ENCODE measurements around the gene SUPT20HL2.
"Not testable (repeated sequence)": the region's sequence is repeated elsewhere in the genome, so short reads cannot be mapped to it uniquely, and the experiment has no call there.

SUPT20HL2 gene

GRCh38 chrX:24314019-24314635 lies at the start of gene SUPT20HL2:
TSS of gene SUPT20HL2 (minus strand) at chrX:24314069. CDS start at chrX:24313315, 754 bp downstream.
- no peak within 1 kb of the TSS for H2AFZ ChIP-seq (ENCODE audit: low read depth, low read length)
- no peak within 1 kb of the TSS for H3K9ac ChIP-seq (ENCODE audit: low read length)
- TF ChIP-seq EZH2phosphoT487 (IDR thresholded peaks at IDR 0.05; ENCODE audit: low read depth) (no peak), CTCF (IDR thresholded peaks at IDR 0.05; ENCODE audit: low read depth, low read length) (no peak)

GRCh38 chrX:24362089-24362745 lies 48.3 kb upstream of the SUPT20HL2 start:
- H3K4me1 ChIP-seq (ENCODE audit: low read length); H3K27me3 ChIP-seq (ENCODE audit: low read depth, low read length); H2AFZ ChIP-seq (ENCODE audit: low read depth, low read length); H3K27ac ChIP-seq (ENCODE audit: low read length); H3K36me3 ChIP-seq (replicated peaks; ENCODE audit: low read depth, low read length); H3K79me2 ChIP-seq (ENCODE audit: low read length); H3K9ac ChIP-seq (ENCODE audit: low read length); H3K4me2 ChIP-seq (ENCODE audit: low read length); H3K9me3 ChIP-seq (ENCODE audit: insufficient read depth, low read length); H3K4me3 ChIP-seq (ENCODE audit: low read length); H4K20me1 ChIP-seq (ENCODE audit: insufficient read depth, low read length): not testable (repeated sequence)

More at GRCh38 chrX:24314019-24314635, at the start of gene SUPT20HL2:
- no peaks in the 10 kb centered on the region for H3K9me3 ChIP-seq (ENCODE audit: insufficient read depth, low read length)
- no peaks in the 10 kb centered on the region for H3K27me3 ChIP-seq (ENCODE audit: low read depth, low read length)
- no peaks in the 10 kb centered on the region for H3K79me2 ChIP-seq (ENCODE audit: low read length)
- H3K4me2 ChIP-seq (ENCODE audit: low read length): no peak within 1 kb of the TSS
- H3K4me3 ChIP-seq (ENCODE audit: low read length): no peak within 1 kb of the TSS
- H3K27ac ChIP-seq (ENCODE audit: low read length): no peak within 1 kb of the TSS
- H3K4me1 ChIP-seq (ENCODE audit: low read length): no peaks in the 10 kb centered on the region
- H4K20me1 ChIP-seq (ENCODE audit: insufficient read depth, low read length): no peaks in the 10 kb centered on the region
- H3K36me3 ChIP-seq (replicated peaks; ENCODE audit: low read depth, low read length): no peaks in the 10 kb centered on the region

GRCh38 chrX:24360272-24360671 lies 46.4 kb upstream of the SUPT20HL2 start, which contains the start of gene SUPT20HL1:
TSS of gene SUPT20HL1 (plus strand) at chrX:24360639. CDS start at chrX:24362761, 2,122 bp downstream.
- Histone ChIP-seq H3K9ac (ENCODE audit: low read length) (no peak within 1 kb of the TSS), H3K4me2 (ENCODE audit: low read length) (no peak within 1 kb of the TSS), H3K79me2 (ENCODE audit: low read length) (no peaks in the 10 kb centered on the region), H3K27me3 (ENCODE audit: low read depth, low read length) (no peaks in the 10 kb centered on the region), H4K20me1 (ENCODE audit: insufficient read depth, low read length) (no peaks in the 10 kb centered on the region), H3K4me1 (ENCODE audit: low read length) (no peaks in the 10 kb centered on the region), H2AFZ (ENCODE audit: low read depth, low read length) (no peak within 1 kb of the TSS), H3K27ac (ENCODE audit: low read length) (no peak within 1 kb of the TSS), H3K36me3 (replicated peaks; ENCODE audit: low read depth, low read length) (no peaks in the 10 kb centered on the region), H3K9me3 (ENCODE audit: insufficient read depth, low read length) (no peaks in the 10 kb centered on the region), H3K4me3 (ENCODE audit: low read length) (no peak within 1 kb of the TSS)
- TF ChIP-seq CTCF (IDR thresholded peaks at IDR 0.05; ENCODE audit: low read depth, low read length): no peak
- TF ChIP-seq EZH2phosphoT487 (IDR thresholded peaks at IDR 0.05; ENCODE audit: low read depth): no peak

GRCh38 chrX:24357106-24357505 lies 43.2 kb upstream of the SUPT20HL2 start:
- Histone ChIP-seq H3K9me3 (ENCODE audit: insufficient read depth, low read length) (no peaks in the 10 kb centered on the region), H3K36me3 (replicated peaks; ENCODE audit: low read depth, low read length) (no peaks in the 10 kb centered on the region), H3K27me3 (ENCODE audit: low read depth, low read length) (no peaks in the 10 kb centered on the region), H3K4me1 (ENCODE audit: low read length) (no peaks in the 10 kb centered on the region), H3K79me2 (ENCODE audit: low read length) (no peaks in the 10 kb centered on the region), H3K4me2 (ENCODE audit: low read length) (no peak overlapping the region), H3K27ac (ENCODE audit: low read length) (no peak overlapping the region), H4K20me1 (ENCODE audit: insufficient read depth, low read length) (no peaks in the 10 kb centered on the region), H2AFZ (ENCODE audit: low read depth, low read length) (no peak overlapping the region), H3K9ac (ENCODE audit: low read length) (no peak overlapping the region), H3K4me3 (ENCODE audit: low read length) (no peak overlapping the region)
- TF ChIP-seq EZH2phosphoT487 (IDR thresholded peaks at IDR 0.05; ENCODE audit: low read depth) (no peak), CTCF (IDR thresholded peaks at IDR 0.05; ENCODE audit: low read depth, low read length) (no peak)

Data from OCI-LY3 (cell line).